HG03064 (cell line): Measurements from ENCODE around the gene HAO1.
"Not testable (repeated sequence)": the region's sequence is repeated elsewhere in the genome, so short reads cannot be mapped to it uniquely, and the experiment has no call there.

Experiments used
- ATAC-seq: cut with Tn5 transposase; IDR thresholded peaks from one replicate; pipeline ENCODE4 v1.9.1; 2021; ENCODE audit warnings: low read depth; ENCODE audit not compliant: unreplicated experiment

The HAO1 gene

GRCh38 chr20:7858734-7859250, 81.5 kb downstream of the HAO1 start:
- no peak for ATAC-seq

- no peak for ATAC-seq
These were observed 83.5 kb downstream of the HAO1 start for GRCh38 chr20:7856756-7857155.

GRCh38 chr20:7855545-7855944, 84.7 kb downstream of the HAO1 start:
- no peak for ATAC-seq

GRCh38 chr20:7853493-7853892, 86.8 kb downstream of the HAO1 start:
- ATAC-seq = no peak

- no peak for ATAC-seq
These were observed 89.3 kb downstream of the HAO1 start for GRCh38 chr20:7850775-7851490.

GRCh38 chr20:7849675-7850074, 90.6 kb downstream of the HAO1 start:
- ATAC-seq = no peak

GRCh38 chr20:7848351-7848750, 91.9 kb downstream of the HAO1 start:
- no peak for ATAC-seq

- no peak for ATAC-seq
These were observed 96.6 kb downstream of the HAO1 start for GRCh38 chr20:7843613-7844012.

GRCh38 chr20:7841971-7842310, 98.3 kb downstream of the HAO1 start:
- ATAC-seq = no peak

- ATAC-seq = no peak
These were observed 98.8 kb downstream of the HAO1 start for GRCh38 chr20:7841291-7841970.

GRCh38 chr20:7836076-7836475, 104.2 kb downstream of the HAO1 start:
- no peak for ATAC-seq

GRCh38 chr20:7834441-7834840, 105.8 kb downstream of the HAO1 start:
- not testable (repeated sequence) for ATAC-seq
